Measurements from ENCODE around the gene IL3.

IL3 gene

GRCh38 chr5:132030610-132031009, 29.8 kb upstream of the IL3 start:
- TF ChIP-seq PPARA (CRISPR knock-in tag; IDR thresholded peaks at IDR 0.05; ENCODE audit: borderline replicate concordance) (no peak), OSR1 (CRISPR knock-in tag; IDR thresholded peaks at IDR 0.05) (no peak), CSDC2 (CRISPR knock-in tag; IDR thresholded peaks at IDR 0.05) (no peak), TOX (CRISPR knock-in tag; IDR thresholded peaks at IDR 0.05; ENCODE audit: borderline replicate concordance) (no peak), ZFP3 (CRISPR knock-in tag; IDR thresholded peaks at IDR 0.05) (no peak), ZNF70 (CRISPR knock-in tag; IDR thresholded peaks at IDR 0.05) (no peak), TCF4 (CRISPR knock-in tag; IDR thresholded peaks at IDR 0.05; ENCODE audit: borderline replicate concordance) (no peak), GLIS3 (CRISPR knock-in tag; IDR thresholded peaks at IDR 0.05) (no peak), ZFP30 (CRISPR knock-in tag; IDR thresholded peaks at IDR 0.05) (no peak)
- no peak for ATAC-seq

GRCh38 chr5:132032196-132032595, 28.3 kb upstream of the IL3 start:
- ATAC-seq, result no peak
- TF ChIP-seq OSR1 (CRISPR knock-in tag; IDR thresholded peaks at IDR 0.05), result no peak
- TF ChIP-seq PATZ1 (CRISPR knock-in tag; IDR thresholded peaks at IDR 0.05; ENCODE audit: borderline replicate concordance), result no peak
- no peak for TF ChIP-seq ZNF8 (CRISPR knock-in tag; IDR thresholded peaks at IDR 0.05)

GRCh38 chr5:132033122-132033521, 27.3 kb upstream of the IL3 start:
- TF ChIP-seq TOX (CRISPR knock-in tag; IDR thresholded peaks at IDR 0.05; ENCODE audit: borderline replicate concordance) (no peak), BACH2 (CRISPR knock-in tag; IDR thresholded peaks at IDR 0.05; ENCODE audit: borderline replicate concordance) (no peak), SNAI2 (CRISPR knock-in tag; IDR thresholded peaks at IDR 0.05) (no peak), ZC3H10 (CRISPR knock-in tag; IDR thresholded peaks at IDR 0.05) (no peak), CSRNP3 (CRISPR knock-in tag; IDR thresholded peaks at IDR 0.05) (no peak), ZFP3 (CRISPR knock-in tag; IDR thresholded peaks at IDR 0.05) (no peak), ZFP30 (CRISPR knock-in tag; IDR thresholded peaks at IDR 0.05) (no peak), GLIS3 (CRISPR knock-in tag; IDR thresholded peaks at IDR 0.05) (no peak), ZNF565 (CRISPR knock-in tag; conservative IDR thresholded peaks at IDR 0.05; ENCODE audit: low read depth) (no peak), ZNF8 (CRISPR knock-in tag; IDR thresholded peaks at IDR 0.05) (no peak), TSHZ2 (CRISPR knock-in tag; IDR thresholded peaks at IDR 0.05) (no peak), TCF4 (CRISPR knock-in tag; IDR thresholded peaks at IDR 0.05; ENCODE audit: borderline replicate concordance) (no peak)

GRCh38 chr5:132037353-132037752, 23.1 kb upstream of the IL3 start:
- TF ChIP-seq ZFP3 (CRISPR knock-in tag; IDR thresholded peaks at IDR 0.05) (no peak), ZFP30 (CRISPR knock-in tag; IDR thresholded peaks at IDR 0.05) (no peak), POU6F1 (CRISPR knock-in tag; IDR thresholded peaks at IDR 0.05; ENCODE audit: borderline replicate concordance, low read depth) (no peak), OSR1 (CRISPR knock-in tag; IDR thresholded peaks at IDR 0.05) (no peak), TOX (CRISPR knock-in tag; IDR thresholded peaks at IDR 0.05; ENCODE audit: borderline replicate concordance) (no peak), CSRNP3 (CRISPR knock-in tag; IDR thresholded peaks at IDR 0.05) (no peak), PATZ1 (CRISPR knock-in tag; IDR thresholded peaks at IDR 0.05; ENCODE audit: borderline replicate concordance) (no peak), BACH2 (CRISPR knock-in tag; IDR thresholded peaks at IDR 0.05; ENCODE audit: borderline replicate concordance) (no peak), ZC3H10 (CRISPR knock-in tag; IDR thresholded peaks at IDR 0.05) (no peak), ESRRG (CRISPR knock-in tag; IDR thresholded peaks at IDR 0.05) (no peak), TCF4 (CRISPR knock-in tag; IDR thresholded peaks at IDR 0.05; ENCODE audit: borderline replicate concordance) (no peak), RARB (CRISPR knock-in tag; IDR thresholded peaks at IDR 0.05) (no peak), ZNF565 (CRISPR knock-in tag; conservative IDR thresholded peaks at IDR 0.05; ENCODE audit: low read depth) (no peak), CSDC2 (CRISPR knock-in tag; IDR thresholded peaks at IDR 0.05) (no peak), ZNF70 (CRISPR knock-in tag; IDR thresholded peaks at IDR 0.05) (no peak), ARNTL (CRISPR knock-in tag; IDR thresholded peaks at IDR 0.05; ENCODE audit: borderline replicate concordance, low read depth) (no peak)
- no peak for ATAC-seq

More at GRCh38 chr5:132033122-132033521, 27.3 kb upstream of the IL3 start:
- no peak for ATAC-seq
